Common myeloid progenitor, CD34-positive (primary cell): Measurements from ENCODE around the gene CADPS.

Source experiments
- CTCF ChIA-PET: fragments of 350-600 bp; sonication (Branson Sonifier 250); formaldehyde crosslinking; loops from one replicate; lab custom pipeline; 2021; ENCODE audit warnings: antibody characterized with exemption; lab: Charles Lee
- POLR2A ChIA-PET: fragments of 350-600 bp; sonication (Branson Sonifier 250); formaldehyde crosslinking; loops from one replicate; lab custom pipeline; 2021; ENCODE audit warnings: antibody characterized with exemption; lab: Charles Lee
- DNase-seq, 3 donors: peaks; one replicate each; pipeline versions ENCODE4 v3.0.0 to v3.0.0-alpha.2; 2013
- H3K27ac ChIP-seq, 2 experiments: 1 replicate in 1 of 2; 2 replicates in 1 of 2; pipeline ENCODE4 v1.7.0; 2013; ENCODE audit warnings: inconsistent platforms in 2 of 2, low read length in 2 of 2, mild to moderate bottlenecking in 2 of 2, low read depth in 1 of 2, moderate library complexity in 1 of 2; ENCODE audit not compliant: severe bottlenecking in 2 of 2, insufficient read depth in 1 of 2, poor library complexity in 1 of 2
- H3K27me3 ChIP-seq, 5 experiments: replicated peaks in 2 of 5; 1 replicate in 3 of 5; 2 replicates in 2 of 5; pipeline versions ENCODE4 v1.6.1 to v1.7.0; 2013; ENCODE audit warnings: low read length in 4 of 5, mild to moderate bottlenecking in 2 of 5, moderate library complexity in 2 of 5, inconsistent platforms in 1 of 5; ENCODE audit not compliant: insufficient read depth in 5 of 5, control insufficient read depth in 4 of 5
- H3K36me3 ChIP-seq, 4 experiments: 1 replicate in 2 of 4; 2 replicates in 2 of 4; pipeline versions ENCODE4 v1.6.1 to v1.7.0; 2013; ENCODE audit warnings: low read length in 3 of 4, control low read depth in 1 of 4, mild to moderate bottlenecking in 1 of 4; ENCODE audit not compliant: control insufficient read depth in 4 of 4, insufficient read depth in 4 of 4
- H3K4me1 ChIP-seq, 4 experiments: 1 replicate in 3 of 4; 2 replicates in 1 of 4; pipeline versions ENCODE4 v1.6.1 to v1.7.1; 2013; ENCODE audit warnings: low read length in 3 of 4, mild to moderate bottlenecking in 3 of 4, control low read depth in 1 of 4, inconsistent platforms in 1 of 4, moderate library complexity in 1 of 4; ENCODE audit not compliant: control insufficient read depth in 4 of 4, insufficient read depth in 4 of 4; ENCODE audit errors: control extremely low read depth in 1 of 4
- H3K4me3 ChIP-seq, 7 experiments: 1 replicate in 4 of 7; 2 replicates in 3 of 7; pipeline versions ENCODE4 v1.5.1 to v1.7.0; 2013; ENCODE audit warnings: mild to moderate bottlenecking in 7 of 7, low read length in 6 of 7, moderate library complexity in 6 of 7, inconsistent platforms in 2 of 7, low read depth in 2 of 7, control low read depth in 1 of 7; ENCODE audit not compliant: insufficient read depth in 4 of 7, control insufficient read depth in 1 of 7; ENCODE audit errors: extremely low read depth in 1 of 7
- H3K9me3 ChIP-seq, 5 experiments: 1 replicate in 4 of 5; 2 replicates in 1 of 5; pipeline versions ENCODE4 v1.6.1 to v1.7.1; 2013; ENCODE audit warnings: low read length in 4 of 5, mild to moderate bottlenecking in 2 of 5, inconsistent platforms in 1 of 5, low read depth in 1 of 5, moderate library complexity in 1 of 5; ENCODE audit not compliant: control insufficient read depth in 4 of 5, insufficient read depth in 2 of 5; ENCODE audit errors: control extremely low read depth in 1 of 5
- WGBS: methylation state at CpG from one replicate; pipeline ENCODE4 v1.1.5; 2013; ENCODE audit not compliant: insufficient coverage; 5-methylcytosine and 5-hydroxymethylcytosine counted together

Gene CADPS

GRCh38 chr3:62845996-62846395, 29.2 kb downstream of the CADPS start:
- no peaks in the 10 kb centered on the region for H3K27me3 ChIP-seq
- no peak overlapping the region for H3K27ac ChIP-seq
- no peaks in the 10 kb centered on the region for H3K36me3 ChIP-seq
- WGBS: 80% methylated on average over 1 of the region's 4 CpGs
- H3K4me3 ChIP-seq: no peak overlapping the region
- H3K4me1 ChIP-seq: no peaks in the 10 kb centered on the region
- DNase-seq: no peak
- no peaks in the 10 kb centered on the region for H3K9me3 ChIP-seq
- ChIA-PET CTCF (no interaction called here), POLR2A (no interaction called here)

- CTCF ChIA-PET: no interaction called here
- no CpG with 5 or more reads among the region's 1 CpG for WGBS
These were observed 31.7 kb downstream of the CADPS start for GRCh38 chr3:62843508-62843907.

GRCh38 chr3:62839748-62840147, 35.5 kb downstream of the CADPS start:
- H3K27ac ChIP-seq: no peak overlapping the region
- WGBS: 80% methylated on average over 1 of the region's 1 CpG
- ChIA-PET POLR2A (no interaction called here), CTCF (no interaction called here)
- no peaks in the 10 kb centered on the region for H3K9me3 ChIP-seq
- DNase-seq: no peak
- H3K4me3 ChIP-seq: no peak overlapping the region
- H3K4me1 ChIP-seq: no peaks in the 10 kb centered on the region
- no peaks in the 10 kb centered on the region for H3K36me3 ChIP-seq
- H3K27me3 ChIP-seq: no peaks in the 10 kb centered on the region

More at GRCh38 chr3:62843508-62843907, 31.7 kb downstream of the CADPS start:
- no peaks in the 10 kb centered on the region for H3K36me3 ChIP-seq
- no peak for DNase-seq
- H3K27ac ChIP-seq: no peak overlapping the region
- no peaks in the 10 kb centered on the region for H3K4me1 ChIP-seq
- POLR2A ChIA-PET: no interaction called here
- H3K27me3 ChIP-seq: no peaks in the 10 kb centered on the region
- H3K4me3 ChIP-seq: no peak overlapping the region
- H3K9me3 ChIP-seq: no peaks in the 10 kb centered on the region

- Histone ChIP-seq H3K27me3 (no peaks in the 10 kb centered on the region), H3K27ac (no peak overlapping the region), H3K4me3 (no peak overlapping the region), H3K9me3 (no peaks in the 10 kb centered on the region), H3K36me3 (no peaks in the 10 kb centered on the region), H3K4me1 (no peaks in the 10 kb centered on the region)
- CTCF ChIA-PET: no interaction called here
- POLR2A ChIA-PET: no interaction called here
- WGBS: 100% methylated on average over 5 of the region's 6 CpGs
- DNase-seq: no peak
These were observed 38.0 kb downstream of the CADPS start for GRCh38 chr3:62837145-62837787.

- WGBS: 100% methylated on average over 1 of the region's 3 CpGs
- Histone ChIP-seq H3K27me3 (no peaks in the 10 kb centered on the region), H3K4me3 (no peak overlapping the region), H3K27ac (no peak overlapping the region), H3K36me3 (no peaks in the 10 kb centered on the region), H3K9me3 (no peaks in the 10 kb centered on the region), H3K4me1 (no peaks in the 10 kb centered on the region)
- DNase-seq: peak in 2 of 3 donors; percentile 33 to 44
- CTCF ChIA-PET: no interaction called here
- POLR2A ChIA-PET: no interaction called here
These were observed 39.5 kb downstream of the CADPS start for GRCh38 chr3:62835554-62836236.

GRCh38 chr3:62833538-62833937, 41.7 kb downstream of the CADPS start:
- Histone ChIP-seq H3K4me3 (no peak overlapping the region), H3K9me3 (no peaks in the 10 kb centered on the region), H3K27ac (no peak overlapping the region), H3K27me3 (no peaks in the 10 kb centered on the region), H3K4me1 (no peaks in the 10 kb centered on the region), H3K36me3 (no peaks in the 10 kb centered on the region)
- ChIA-PET CTCF (no interaction called here), POLR2A (no interaction called here)
- peak in 1 of 3 donors; percentile 3 for DNase-seq

- POLR2A ChIA-PET: no interaction called here
These were observed 42.7 kb downstream of the CADPS start for GRCh38 chr3:62832553-62832952.

More at GRCh38 chr3:62832553-62832952, 42.7 kb downstream of the CADPS start:
- no peak overlapping the region for H3K27ac ChIP-seq
- 94% methylated on average over 6 of the region's 7 CpGs for WGBS
- H3K36me3 ChIP-seq: no peaks in the 10 kb centered on the region
- no peaks in the 10 kb centered on the region for H3K4me1 ChIP-seq
- CTCF ChIA-PET: no interaction called here
- H3K27me3 ChIP-seq: no peaks in the 10 kb centered on the region
- no peak for DNase-seq
- H3K9me3 ChIP-seq: no peaks in the 10 kb centered on the region
- H3K4me3 ChIP-seq: no peak overlapping the region
